ENCODE data around the gene NGFR.
"Not testable (repeated sequence)": the region's sequence is repeated elsewhere in the genome, so short reads cannot be mapped to it uniquely, and the experiment has no call there.

NGFR gene

GRCh38 chr17:49547566-49547965 is 52.5 kb downstream of the NGFR start:
- no peak for FAIRE-seq

- no peak for FAIRE-seq
Measured at GRCh38 chr17:49548051-49548505, 53.0 kb downstream of the NGFR start.

- FAIRE-seq, result no peak
Measured at GRCh38 chr17:49548506-49549310, 53.6 kb downstream of the NGFR start.

- FAIRE-seq, result no peak
Measured at GRCh38 chr17:49549311-49549605, 54.2 kb downstream of the NGFR start.

- FAIRE-seq, result no peak
Measured at GRCh38 chr17:49549691-49550678, 54.9 kb downstream of the NGFR start.

GRCh38 chr17:49550764-49551163 is 55.7 kb downstream of the NGFR start:
- FAIRE-seq, result not testable (repeated sequence)

- FAIRE-seq, result no peak
Measured at GRCh38 chr17:49551221-49552069, 56.4 kb downstream of the NGFR start.

- no peak for FAIRE-seq
Measured at GRCh38 chr17:49552070-49552751, 57.1 kb downstream of the NGFR start.

GRCh38 chr17:49553676-49554335 is 58.7 kb downstream of the NGFR start:
- no peak for FAIRE-seq

GRCh38 chr17:49554694-49555494 is 59.8 kb downstream of the NGFR start:
- no peak for FAIRE-seq

- FAIRE-seq, result no peak
Measured at GRCh38 chr17:49555495-49556222, 60.6 kb downstream of the NGFR start.

- FAIRE-seq, result no peak
Measured at GRCh38 chr17:49556223-49556943, 61.3 kb downstream of the NGFR start.

GRCh38 chr17:49557312-49558024 is 62.4 kb downstream of the NGFR start:
- FAIRE-seq, result no peak

Data from islet of Langerhans (tissue), 1 donor.